Gastroesophageal sphincter (tissue), 4 donors: Measurements from ENCODE around the gene SLC35E1. TPM values are rescaled to one million over a fixed set of nuclear protein-coding genes. Genes with fewer than 3 reads are reported as not detected.

Experiments
- ATAC-seq: fragments of 150-250 bp; one replicate; pipeline ENCODE4 v1.9.1; 2016; ENCODE audit warnings: mild to moderate bottlenecking, moderate library complexity
- H3K27ac ChIP-seq, 4 donors: fragments of 200-600 bp; sonication (generic) in 3 of 4; 1 replicate in 3 of 4; 2 replicates in 1 of 4; pipeline ENCODE4 v1.5.1; 2016 to 2019
- H3K27me3 ChIP-seq: fragments of 200-600 bp; sonication (generic); one replicate; pipeline ENCODE4 v1.5.1; 2019
- H3K36me3 ChIP-seq, 2 donors: fragments of 200-600 bp; sonication (generic); one replicate each; pipeline ENCODE4 v1.5.1; 2019; ENCODE audit warnings: control low read depth in 1 of 2
- H3K4me1 ChIP-seq, 3 donors: fragments of 200-600 bp; sonication (generic); 1 replicate in 2 of 3; 2 replicates in 1 of 3; pipeline ENCODE4 v1.5.1; 2016 to 2019; ENCODE audit warnings: control low read depth in 2 of 3
- H3K4me3 ChIP-seq, 2 donors: fragments of 200-600 bp; sonication (generic); one replicate each; pipeline ENCODE4 v1.5.1; 2019; ENCODE audit warnings: mild to moderate bottlenecking in 1 of 2, moderate library complexity in 1 of 2
- H3K9me3 ChIP-seq, 3 donors: fragments of 200-600 bp; sonication (generic); one replicate each; pipeline ENCODE4 v1.5.1; 2017 to 2019; ENCODE audit warnings: control low read depth in 2 of 3
- CTCF ChIP-seq, 4 experiments: fragments of 200-600 bp in 2 of 4; fragments of 450-650 bp in 2 of 4; sonication (generic) in 1 of 4; IDR thresholded peaks; one replicate each; pipeline ENCODE4 v1.5.1; 2017 to 2019; ENCODE audit warnings: antibody characterized with exemption in 4 of 4, mild to moderate bottlenecking in 2 of 4, moderate library complexity in 2 of 4
- EP300 ChIP-seq: sonication (generic); formaldehyde crosslinking; IDR thresholded peaks from one replicate; pipeline ENCODE4 v1.6.1; 2017; ENCODE audit warnings: antibody characterized with exemption, mild to moderate bottlenecking
- POLR2A ChIP-seq, 2 donors: fragments of 450-650 bp; IDR thresholded peaks; one replicate each; pipeline ENCODE4 v1.6.1; 2017; ENCODE audit warnings: antibody characterized with exemption in 2 of 2, mild to moderate bottlenecking in 2 of 2, moderate library complexity in 1 of 2
- POLR2AphosphoS5 ChIP-seq: sonication (generic); formaldehyde crosslinking; IDR thresholded peaks from one replicate; pipeline ENCODE4 v1.6.1; 2017; ENCODE audit warnings: antibody characterized with exemption
- WGBS, 2 donors: methylation state at CpG; one replicate each; pipeline ENCODE4 v1.1.5; 2018; ENCODE audit warnings: low coverage in 1 of 2; 5-methylcytosine and 5-hydroxymethylcytosine counted together
- total RNA-seq, 4 donors: library from RNA; depleted of rRNA; stranded (reverse); fragments of >200 nt; gene quantifications; one replicate each; pipeline ENCODE4 v1.1.0, GENCODE V29; 2016

The SLC35E1 gene
- total RNA-seq, 4 donors from 2014 or later, result 24.9 to 35.5 (median 29.7) TPM

GRCh38 chr19:16530540-16531379 is 41.5 kb downstream of the SLC35E1 start:
- TF ChIP-seq POLR2AphosphoS5, result no peak
- TF ChIP-seq POLR2A (IDR thresholded peaks at IDR 0.05), result no peak
- no peak for TF ChIP-seq EP300
- TF ChIP-seq CTCF (IDR thresholded peaks at IDR 0.05), result no peak
- no peaks in the 10 kb centered on the region for H3K9me3 ChIP-seq
- H3K27me3 ChIP-seq, result no peaks in the 10 kb centered on the region
- H3K4me1 ChIP-seq, result no peaks in the 10 kb centered on the region
- ATAC-seq, result no peak
- no peak overlapping the region for H3K4me3 ChIP-seq
- peaks cover 0 to 100% of the 10 kb centered on the region in 2 donors for H3K36me3 ChIP-seq
- WGBS, 2 donors, result 60% methylated on average over 1 of the region's 43 CpGs; no CpG with 5 or more reads in 1 of the 2 donors
- H3K27ac ChIP-seq, result no peak overlapping the region

GRCh38 chr19:16529466-16530144 is 42.6 kb downstream of the SLC35E1 start:
- TF ChIP-seq POLR2A (IDR thresholded peaks at IDR 0.05) (no peak), POLR2AphosphoS5 (no peak)
- Histone ChIP-seq H3K27ac (no peak overlapping the region), H3K36me3 (peaks cover 0 to 100% of the 10 kb centered on the region in 2 donors), H3K4me3 (no peak overlapping the region), H3K27me3 (no peaks in the 10 kb centered on the region), H3K9me3 (no peaks in the 10 kb centered on the region), H3K4me1 (no peaks in the 10 kb centered on the region)
- 94% methylated on average over 6 of the region's 25 CpGs; no CpG with 5 or more reads in 1 of the 2 donors for WGBS, 2 donors
- no peak for ATAC-seq

GRCh38 chr19:16527971-16528521 is 44.2 kb downstream of the SLC35E1 start:
- TF ChIP-seq POLR2A (IDR thresholded peaks at IDR 0.05) (no peak), POLR2AphosphoS5 (no peak), CTCF (IDR thresholded peaks at IDR 0.05) (no peak), EP300 (no peak)
- no peak for ATAC-seq
- H3K27me3 ChIP-seq, result no peaks in the 10 kb centered on the region
- no peaks in the 10 kb centered on the region for H3K9me3 ChIP-seq
- 79 to 80% methylated on average over 3 to 5 of the region's 12 CpGs for WGBS, 2 donors
- H3K4me1 ChIP-seq, result no peaks in the 10 kb centered on the region
- no peak overlapping the region for H3K27ac ChIP-seq
- H3K4me3 ChIP-seq, result no peak overlapping the region
- H3K36me3 ChIP-seq, result peaks cover 0 to 100% of the 10 kb centered on the region in 2 donors

- WGBS, 2 donors, result 0% methylated on average over 1 of the region's 14 CpGs; no CpG with 5 or more reads in 1 of the 2 donors
- H3K9me3 ChIP-seq, result no peaks in the 10 kb centered on the region
- no peaks in the 10 kb centered on the region for H3K27me3 ChIP-seq
- ATAC-seq, result no peak
- H3K36me3 ChIP-seq, result peaks cover 0 to 100% of the 10 kb centered on the region in 2 donors
- no peak overlapping the region for H3K4me3 ChIP-seq
- no peak overlapping the region for H3K27ac ChIP-seq
- H3K4me1 ChIP-seq, result no peaks in the 10 kb centered on the region
- TF ChIP-seq CTCF (IDR thresholded peaks at IDR 0.05) (no peak), EP300 (no peak), POLR2AphosphoS5 (no peak), POLR2A (IDR thresholded peaks at IDR 0.05) (no peak)
These were observed 44.8 kb downstream of the SLC35E1 start for GRCh38 chr19:16527334-16527935.
